Measurements from ENCODE around the gene MTCH1.

MTCH1 gene

GRCh38 chr6:37017606-37018197 is 31.7 kb upstream of the MTCH1 start:
- DNase-seq = no peak

GRCh38 chr6:37016995-37017394 is 31.0 kb upstream of the MTCH1 start:
- DNase-seq = no peak

- no peak for DNase-seq
Observed at GRCh38 chr6:37015532-37015931, 29.5 kb upstream of the MTCH1 start.

GRCh38 chr6:37014667-37015066 is 28.7 kb upstream of the MTCH1 start:
- no peak for DNase-seq

- DNase-seq = no peak
Observed at GRCh38 chr6:37013516-37014491, 27.8 kb upstream of the MTCH1 start.

- DNase-seq = no peak
Observed at GRCh38 chr6:37011656-37012378, 25.8 kb upstream of the MTCH1 start.

- DNase-seq = no peak
Observed at GRCh38 chr6:37010402-37010892, 24.5 kb upstream of the MTCH1 start.

- no peak for DNase-seq
Observed at GRCh38 chr6:37008484-37009465, 22.8 kb upstream of the MTCH1 start.

GRCh38 chr6:37007340-37008043 is 21.5 kb upstream of the MTCH1 start:
- DNase-seq = peak; percentile 29 to 34

- no peak for DNase-seq
Observed at GRCh38 chr6:37006793-37007339, 20.9 kb upstream of the MTCH1 start.

GRCh38 chr6:37005827-37006567 is 20.0 kb upstream of the MTCH1 start:
- DNase-seq = no peak

- no peak for DNase-seq
Observed at GRCh38 chr6:37005061-37005810, 19.2 kb upstream of the MTCH1 start, which contains the start of gene FGD2. Gene FGD2, plus strand, starts transcription at chr6:37005655. Its CDS starts 163 bp downstream, at chr6:37005818.

- DNase-seq = no peak
Observed at GRCh38 chr6:37004044-37004980, 18.3 kb upstream of the MTCH1 start.

- no peak for DNase-seq
Observed at GRCh38 chr6:36999751-37000125, 13.7 kb upstream of the MTCH1 start.

- no peak for DNase-seq
Observed at GRCh38 chr6:36999061-36999750, 13.2 kb upstream of the MTCH1 start.

GRCh38 chr6:36998723-36999038 is 12.7 kb upstream of the MTCH1 start:
- no peak for DNase-seq

- DNase-seq = peak; percentile 56 to 68
Observed at GRCh38 chr6:36997811-36998722, 12.1 kb upstream of the MTCH1 start.
